Measurements from ENCODE around the gene SPINT4. TPM values are rescaled to one million over a fixed set of nuclear protein-coding genes. Genes with fewer than 3 reads are reported as not detected.
"Not testable (repeated sequence)": the region's sequence is repeated elsewhere in the genome, so short reads cannot be mapped to it uniquely, and the experiment has no call there.

The SPINT4 gene
- not detected for polyA plus RNA-seq (ENCODE audit: low read depth in 6 of 6)

DNA sequence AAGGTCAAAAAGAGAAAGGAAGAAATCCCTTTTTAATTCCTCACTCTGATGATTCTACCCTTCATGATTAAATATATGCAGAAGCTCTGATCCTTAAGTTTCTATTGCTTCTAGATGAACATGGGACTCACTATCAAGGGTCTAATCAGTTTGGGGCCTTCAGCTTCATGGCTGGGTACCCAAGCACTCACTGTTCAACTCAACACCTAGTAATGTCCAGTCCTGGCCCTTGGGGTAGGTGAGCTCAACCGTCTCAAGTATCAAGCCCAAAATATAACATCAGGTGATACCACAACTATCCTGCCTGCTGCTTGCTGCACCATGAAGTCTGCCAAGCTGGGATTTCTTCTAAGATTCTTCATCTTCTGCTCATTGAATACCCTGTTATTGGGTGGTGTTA lies at the start of gene SPINT4:
Gene SPINT4 (plus strand): TSS at position 301 of the 400 bp plus-strand sequence. CDS start 21 bp downstream, at position 322.
- peaks cover 7 to 14% (median 9%) of the 10 kb centered on the region in 3 donors for H3K4me1 Mint-ChIP-seq
- peaks cover 2 to 8% of the 10 kb centered on the region in 2 donors for H3K36me3 Mint-ChIP-seq
- ATAC-seq (ENCODE audit: low read depth in 2 of 2) = no peak
- no peak for DNase-seq
- peaks cover 21 to 38% (median 25%) of the 10 kb centered on the region in 3 donors for H3K27me3 Mint-ChIP-seq
- no peak within 1 kb of the TSS for H3K4me3 Mint-ChIP-seq
- peaks cover 6 to 19% (median 8%) of the 10 kb centered on the region in 7 donors for H3K9me3 Mint-ChIP-seq
- H3K27ac Mint-ChIP-seq = no peak within 1 kb of the TSS

DNA sequence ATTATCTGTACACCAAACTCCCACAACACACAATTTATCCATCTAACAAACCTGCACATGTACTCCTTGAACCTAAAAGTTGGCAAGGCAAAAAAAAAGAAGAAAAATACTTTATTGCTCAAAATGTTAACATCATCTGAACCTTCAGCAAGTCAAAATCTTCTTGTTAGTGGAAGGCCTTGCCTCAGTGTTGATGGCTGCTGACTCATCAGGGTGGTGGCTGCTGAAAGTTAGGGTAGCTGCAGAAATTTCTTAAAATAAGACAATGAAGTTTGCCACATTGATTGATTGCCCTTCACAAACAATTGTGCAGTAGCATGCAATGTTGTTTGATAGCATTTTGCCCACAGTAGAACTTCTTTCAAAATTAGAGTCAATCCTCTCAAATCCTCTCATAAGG lies 49.4 kb upstream of the SPINT4 start:
- H3K27me3 Mint-ChIP-seq = peaks cover 31 to 48% (median 35%) of the 10 kb centered on the region in 3 donors
- DNase-seq (no peak), ATAC-seq (ENCODE audit: low read depth in 2 of 2) (no peak)
- peaks cover 7 to 34% (median 17%) of the 10 kb centered on the region in 7 donors for H3K9me3 Mint-ChIP-seq
- peaks cover 5 to 6% of the 10 kb centered on the region in 2 donors for H3K36me3 Mint-ChIP-seq
- H3K4me1 Mint-ChIP-seq = no peaks in the 10 kb centered on the region
- no peak overlapping the region for H3K27ac Mint-ChIP-seq
- no peak overlapping the region for H3K4me3 Mint-ChIP-seq

DNA sequence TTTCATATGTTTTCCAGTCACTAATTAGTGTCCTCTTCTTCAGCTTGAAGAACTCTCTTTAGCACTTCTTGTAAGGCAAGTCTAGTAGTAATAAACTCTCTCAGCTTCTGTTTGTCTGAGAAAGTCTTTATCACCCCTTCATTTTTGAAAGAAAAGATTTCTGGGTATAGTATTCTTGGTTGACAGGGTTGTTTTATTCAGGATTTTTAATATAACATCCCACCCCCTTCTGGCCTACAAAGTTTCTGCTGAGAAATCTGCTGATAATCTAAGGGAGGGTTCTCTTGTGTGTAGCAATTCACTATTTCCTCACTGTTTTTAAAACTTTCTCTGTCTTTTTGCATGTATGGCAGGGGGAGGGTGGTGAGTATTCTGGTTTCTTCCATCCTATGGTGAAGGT lies 42.5 kb upstream of the SPINT4 start:
- ATAC-seq (ENCODE audit: low read depth in 2 of 2) (no peak), DNase-seq (no peak)
- Mint-ChIP-seq H3K4me1 (no peaks in the 10 kb centered on the region), H3K36me3 (peaks cover 9 to 21% of the 10 kb centered on the region in 2 donors), H3K27ac (no peak overlapping the region), H3K27me3 (peaks cover 15 to 54% (median 32%) of the 10 kb centered on the region in 3 donors), H3K9me3 (peaks cover 12 to 55% (median 40%) of the 10 kb centered on the region in 7 donors), H3K4me3 (no peak overlapping the region)

DNA sequence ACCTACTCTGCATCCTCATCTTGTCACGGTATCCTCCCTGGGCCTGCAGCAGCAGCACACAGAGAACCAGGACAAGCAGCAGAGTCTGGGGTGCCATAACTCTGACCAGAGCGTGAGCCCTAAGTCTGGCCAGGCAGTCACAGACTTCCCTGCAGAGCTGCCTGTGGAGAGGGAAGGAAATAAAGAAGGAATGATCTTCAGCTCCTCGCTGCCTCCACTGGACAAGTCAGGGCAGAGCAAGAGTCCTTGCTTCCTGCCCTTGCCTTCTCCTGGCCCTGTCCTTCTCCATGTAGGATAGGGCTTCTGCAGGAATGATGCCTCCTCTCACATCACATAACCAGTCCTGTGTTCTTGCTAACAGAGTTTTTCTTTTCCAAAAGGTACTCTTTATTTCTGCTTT lies 36.3 kb upstream of the SPINT4 start:
- Mint-ChIP-seq H3K4me3 (no peak overlapping the region), H3K27ac (no peak overlapping the region), H3K36me3 (no peaks in the 10 kb centered on the region), H3K9me3 (peaks cover 0 to 15% (median 0%) of the 10 kb centered on the region in 7 donors), H3K27me3 (peaks cover 14 to 45% (median 19%) of the 10 kb centered on the region in 3 donors), H3K4me1 (no peaks in the 10 kb centered on the region)
- no peak for DNase-seq
- no peak for ATAC-seq (ENCODE audit: low read depth in 2 of 2)

DNA sequence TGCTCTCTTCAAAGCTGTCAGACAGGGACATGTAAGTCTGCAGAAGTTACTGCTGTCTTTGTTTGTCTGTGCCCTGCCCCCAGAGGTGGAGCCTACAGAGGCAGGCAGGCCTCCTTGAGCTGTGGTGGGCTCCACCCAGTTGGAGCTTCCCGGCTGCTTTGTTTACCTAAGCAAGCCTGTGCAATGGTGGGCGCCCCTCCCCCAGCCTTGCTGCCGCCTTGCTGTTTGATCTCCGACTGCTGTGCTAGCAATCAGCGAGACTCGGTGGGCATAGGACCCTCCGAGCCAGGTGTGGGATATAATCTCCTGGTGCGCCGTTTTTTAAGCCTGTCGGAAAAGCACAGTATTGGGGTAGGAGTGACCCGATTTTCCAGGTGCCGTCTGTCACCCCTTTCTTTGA lies 28.8 kb upstream of the SPINT4 start:
- not testable (repeated sequence) for H3K27ac Mint-ChIP-seq; H3K36me3 Mint-ChIP-seq; H3K4me3 Mint-ChIP-seq; DNase-seq; H3K4me1 Mint-ChIP-seq; H3K9me3 Mint-ChIP-seq; ATAC-seq (ENCODE audit: low read depth in 2 of 2)
- H3K27me3 Mint-ChIP-seq = peaks cover 0 to 42% (median 22%) of the 10 kb centered on the region in 3 donors

DNA sequence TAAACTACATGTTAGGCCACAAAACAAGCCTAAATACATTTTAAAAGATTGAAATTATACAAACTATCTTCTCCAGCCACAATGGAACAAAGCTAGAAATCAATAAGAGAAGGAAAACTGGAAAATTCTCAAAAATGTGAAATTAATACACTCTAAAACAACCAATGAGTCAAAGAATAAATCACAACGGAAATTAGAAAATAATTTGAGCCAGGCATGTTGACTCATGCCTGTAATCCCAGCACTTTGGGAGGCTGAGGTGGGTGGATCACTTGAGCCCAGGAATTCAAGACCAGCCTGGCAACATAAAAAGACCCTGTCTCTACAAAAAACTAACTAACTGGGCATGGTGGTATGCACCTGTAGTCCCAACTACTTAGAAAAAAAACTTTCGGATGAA lies 26.7 kb upstream of the SPINT4 start:
- no peak for ATAC-seq (ENCODE audit: low read depth in 2 of 2)
- no peak overlapping the region for H3K4me3 Mint-ChIP-seq
- H3K36me3 Mint-ChIP-seq = no peaks in the 10 kb centered on the region
- no peak overlapping the region for H3K27ac Mint-ChIP-seq
- peaks cover under 1 to 9% (median under 1%) of the 10 kb centered on the region in 3 donors for H3K4me1 Mint-ChIP-seq
- H3K9me3 Mint-ChIP-seq = peaks cover 0 to 6% (median 0%) of the 10 kb centered on the region in 7 donors
- H3K27me3 Mint-ChIP-seq = peaks cover 0 to 40% (median 22%) of the 10 kb centered on the region in 3 donors
- DNase-seq = no peak

DNA sequence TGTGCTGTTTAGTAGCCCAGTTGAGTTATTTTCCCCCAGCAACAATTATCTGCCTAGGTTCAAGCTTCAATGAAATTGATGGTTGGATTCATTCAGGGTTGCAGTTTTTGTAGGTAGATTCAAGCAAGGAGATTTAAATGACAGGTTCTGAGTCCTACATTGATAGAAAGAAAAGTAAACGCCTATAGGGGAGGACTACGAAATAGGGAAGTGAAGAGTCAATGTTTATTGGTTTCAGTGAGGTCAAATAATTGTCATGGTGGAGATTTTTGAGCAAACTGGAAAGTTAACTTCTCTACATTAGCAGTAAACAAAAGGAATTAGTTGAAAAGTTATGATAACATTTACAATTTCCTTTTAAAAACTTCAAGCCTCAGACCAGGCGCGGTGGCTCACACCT lies 21.0 kb upstream of the SPINT4 start:
- Mint-ChIP-seq H3K27ac (peak overlapping the region; percentile 3 to 71 (median 47)), H3K9me3 (peaks cover 0 to 2% (median 0%) of the 10 kb centered on the region in 7 donors), H3K4me1 (peaks cover 9 to 26% (median 13%) of the 10 kb centered on the region in 3 donors), H3K36me3 (no peaks in the 10 kb centered on the region), H3K27me3 (peaks cover 8 to 19% (median 17%) of the 10 kb centered on the region in 3 donors), H3K4me3 (peak overlapping the region in 3 of 8 donors; percentile 6 to 43 (median 37))
- DNase-seq (no peak), ATAC-seq (ENCODE audit: low read depth in 2 of 2) (peak in 1 of 2 donors; percentile 53)

DNA sequence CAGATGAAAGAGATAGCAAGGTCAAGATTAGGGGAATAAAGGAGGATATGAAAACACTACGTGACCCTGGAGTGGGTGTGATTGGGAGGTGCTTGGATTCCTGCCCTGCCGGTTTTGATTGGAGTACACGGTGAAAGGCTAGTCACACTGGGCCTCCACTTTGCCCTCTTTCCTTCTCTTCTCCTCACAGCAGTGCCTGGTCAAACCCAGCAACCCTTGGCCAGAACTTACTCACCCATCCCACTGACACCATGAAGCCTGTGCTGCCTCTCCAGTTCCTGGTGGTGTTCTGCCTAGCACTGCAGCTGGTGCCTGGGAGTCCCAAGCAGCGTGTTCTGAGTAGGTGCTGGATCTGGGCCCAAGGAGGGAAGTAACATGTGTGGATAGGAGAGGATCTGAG lies 20.3 kb upstream of the SPINT4 start, which contains the start of gene WFDC13:
Gene WFDC13 (plus strand): TSS at position 166 of the 400 bp plus-strand sequence. CDS start 86 bp downstream, at position 252.
- Mint-ChIP-seq H3K9me3 (no peaks in the 10 kb centered on the region), H3K4me3 (peak within 1 kb of the TSS in 4 of 8 donors; percentile 6 to 43 (median 32))
- no peak for DNase-seq

DNA sequence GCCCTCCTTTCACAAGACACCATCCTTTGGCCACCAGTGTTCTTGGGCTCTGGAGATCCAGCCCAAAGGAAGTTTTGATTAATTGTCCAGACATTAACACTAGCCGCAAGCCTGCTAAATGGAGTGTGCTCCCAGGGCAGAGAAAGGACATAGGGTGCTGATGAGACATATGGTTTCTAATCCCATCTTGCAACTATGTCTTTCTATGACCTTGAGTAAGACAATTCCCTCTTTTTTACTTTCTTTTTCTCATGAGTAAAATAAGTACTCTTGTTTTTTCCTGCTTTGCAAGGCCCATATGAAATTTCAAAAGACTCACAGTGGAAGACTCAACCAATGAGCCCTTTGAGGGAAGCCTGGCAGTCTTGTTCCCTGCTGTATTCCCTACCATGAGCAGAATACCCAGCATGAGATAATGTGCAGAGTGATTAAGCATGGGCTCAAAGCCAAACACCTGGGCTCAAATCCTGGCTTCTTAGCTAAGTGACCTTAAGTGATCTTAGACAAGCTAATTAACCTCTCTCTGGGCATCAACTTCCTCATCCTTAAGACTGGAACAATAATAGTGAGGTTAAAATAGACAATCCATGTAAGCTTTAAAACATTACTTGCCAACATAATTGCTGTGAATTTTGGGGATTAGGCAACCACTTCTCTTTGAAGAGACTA lies 17.0 kb upstream of the SPINT4 start, which contains the start of gene WFDC10B:
Gene WFDC10B (minus strand): TSS at position 51 of the 669 bp plus-strand sequence. CDS start 19,027 bp downstream, outside the sequence.
- DNase-seq = no peak
- no peak for ATAC-seq (ENCODE audit: low read depth in 2 of 2)
- Mint-ChIP-seq H3K9me3 (no peaks in the 10 kb centered on the region), H3K4me1 (peaks cover 9 to 19% (median 13%) of the 10 kb centered on the region in 3 donors), H3K27ac (peak within 1 kb of the TSS in 1 of 6 donors; percentile 39), H3K27me3 (peaks cover 8 to 32% (median 31%) of the 10 kb centered on the region in 3 donors), H3K4me3 (peak within 1 kb of the TSS in 2 of 8 donors; percentile 68 to 75), H3K36me3 (no peaks in the 10 kb centered on the region)

More for the DNA sequence above, 20.3 kb upstream of the SPINT4 start, which contains the start of gene WFDC13:
- H3K27ac Mint-ChIP-seq = peak within 1 kb of the TSS; percentile 29 to 85 (median 66)
- H3K27me3 Mint-ChIP-seq = peaks cover 8 to 18% (median 15%) of the 10 kb centered on the region in 3 donors
- H3K36me3 Mint-ChIP-seq = no peaks in the 10 kb centered on the region
- ATAC-seq (ENCODE audit: low read depth in 2 of 2) = no peak
- H3K4me1 Mint-ChIP-seq = peaks cover 9 to 26% (median 13%) of the 10 kb centered on the region in 3 donors

DNA sequence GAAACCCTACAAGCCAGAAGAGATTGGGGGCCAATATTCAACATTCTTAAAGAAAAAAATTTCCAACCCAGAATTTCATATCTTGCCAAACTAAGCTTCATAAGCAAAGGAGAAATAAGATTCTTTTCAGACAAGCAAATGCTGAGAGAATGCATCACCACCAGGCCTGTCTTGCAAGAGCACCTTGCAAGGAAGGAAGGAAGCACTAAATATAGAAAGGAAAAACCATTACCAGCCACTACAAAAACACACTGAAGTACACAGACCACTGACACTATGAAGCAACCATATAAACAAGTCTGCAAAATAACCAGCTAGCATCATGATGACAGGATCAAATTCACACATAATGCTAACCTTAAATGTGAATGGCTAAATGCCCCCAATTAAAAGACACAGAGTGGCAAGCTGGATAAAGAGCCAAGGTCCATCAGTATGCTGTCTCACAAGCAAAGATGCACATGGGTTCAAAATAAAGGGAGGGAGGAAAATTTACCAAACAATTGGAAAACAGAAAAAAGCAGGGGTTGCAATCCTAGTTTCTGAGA lies 5.9 kb upstream of the SPINT4 start:
- not testable (repeated sequence) for H3K27me3 Mint-ChIP-seq, DNase-seq
- peaks cover 36 to 50% (median 43%) of the 10 kb centered on the region in 3 donors for H3K4me1 Mint-ChIP-seq
- peaks cover 8 to 33% (median 16%) of the 10 kb centered on the region in 7 donors for H3K9me3 Mint-ChIP-seq
- peak overlapping the region; percentile 6 to 80 (median 49) for H3K4me3 Mint-ChIP-seq
- ATAC-seq (ENCODE audit: low read depth in 2 of 2) = peak in 1 of 2 donors; percentile 28
- H3K27ac Mint-ChIP-seq = peak overlapping the region; percentile 52 to 97 (median 88)
- H3K36me3 Mint-ChIP-seq = peaks cover 5 to 19% of the 10 kb centered on the region in 2 donors

DNA sequence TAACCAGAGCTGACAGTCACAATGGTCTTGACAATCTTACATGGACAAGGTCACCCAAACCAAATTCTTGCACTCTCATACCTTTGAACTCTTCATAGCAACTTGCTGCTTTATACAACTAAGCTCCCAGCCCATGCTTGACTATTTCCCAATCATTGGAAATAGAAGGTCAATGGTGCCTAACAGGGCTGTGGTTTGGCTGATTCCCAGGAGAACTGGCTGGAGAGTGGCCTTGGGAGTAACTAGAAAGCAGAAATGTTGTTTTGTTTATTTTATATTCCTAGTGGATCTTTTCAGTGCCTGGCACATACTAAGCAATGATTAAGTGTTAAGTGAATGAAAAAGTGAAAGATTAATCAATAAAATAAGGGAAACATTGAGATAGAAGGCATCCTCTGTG lies 3.0 kb downstream of the SPINT4 start:
- H3K27me3 Mint-ChIP-seq = peaks cover 26 to 42% (median 31%) of the 10 kb centered on the region in 3 donors
- H3K36me3 Mint-ChIP-seq = no peaks in the 10 kb centered on the region
- DNase-seq (no peak), ATAC-seq (ENCODE audit: low read depth in 2 of 2) (no peak)
- no peaks in the 10 kb centered on the region for H3K4me1 Mint-ChIP-seq
- peaks cover 0 to 5% (median 0%) of the 10 kb centered on the region in 7 donors for H3K9me3 Mint-ChIP-seq
- no peak overlapping the region for H3K4me3 Mint-ChIP-seq
- no peak overlapping the region for H3K27ac Mint-ChIP-seq

DNA sequence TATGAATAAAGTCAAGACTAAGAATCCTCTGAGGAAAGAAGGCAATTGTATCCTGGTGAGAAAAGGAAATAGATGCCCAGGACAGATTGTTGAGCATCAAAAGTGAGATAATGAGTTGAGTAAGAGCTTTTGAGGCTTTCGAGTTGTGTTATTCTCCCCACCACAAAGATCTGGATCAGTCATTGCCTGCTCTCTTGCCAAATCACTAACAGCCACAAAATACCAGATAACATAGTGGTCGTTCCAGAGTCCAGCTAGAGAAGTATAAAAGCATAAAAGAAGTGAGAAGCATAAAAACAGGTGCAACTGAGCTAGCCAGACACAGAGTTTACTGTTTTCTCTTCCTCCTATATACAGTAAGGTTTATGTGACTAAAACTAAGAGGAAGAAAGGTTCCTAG lies 4.9 kb downstream of the SPINT4 start:
- no peak for DNase-seq
- Mint-ChIP-seq H3K4me3 (no peak overlapping the region), H3K36me3 (peaks cover 4 to 11% of the 10 kb centered on the region in 2 donors), H3K27me3 (peaks cover 34 to 52% (median 35%) of the 10 kb centered on the region in 3 donors), H3K9me3 (peaks cover 5 to 22% (median 13%) of the 10 kb centered on the region in 7 donors), H3K27ac (no peak overlapping the region), H3K4me1 (no peaks in the 10 kb centered on the region)
- ATAC-seq (ENCODE audit: low read depth in 2 of 2) = no peak

DNA sequence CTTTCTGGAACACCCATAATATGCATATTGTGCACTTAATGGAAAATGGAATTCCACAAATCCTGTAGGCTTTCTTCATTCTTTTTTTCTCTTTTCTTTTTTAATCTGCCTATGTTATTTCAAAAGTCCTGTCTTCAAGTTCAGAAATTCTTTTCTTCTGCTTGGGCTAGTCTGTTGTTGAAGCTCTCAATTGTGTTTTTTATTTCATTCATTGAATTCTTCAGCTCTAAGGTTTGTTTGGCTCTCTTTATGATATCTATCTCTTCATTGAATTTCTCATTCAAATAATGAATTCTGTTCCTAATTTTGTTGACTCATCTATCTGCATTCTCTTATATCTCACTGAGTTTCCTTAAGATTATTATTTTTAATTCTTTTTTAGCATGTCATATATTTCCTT lies 10.1 kb downstream of the SPINT4 start:
- H3K4me1 Mint-ChIP-seq = no peaks in the 10 kb centered on the region
- H3K9me3 Mint-ChIP-seq = peaks cover 11 to 48% (median 31%) of the 10 kb centered on the region in 7 donors
- no peak for DNase-seq
- H3K27me3 Mint-ChIP-seq = peaks cover 18 to 31% (median 20%) of the 10 kb centered on the region in 3 donors
- H3K36me3 Mint-ChIP-seq = peaks cover 12 to 17% of the 10 kb centered on the region in 2 donors
- peak overlapping the region in 1 of 6 donors; percentile 26 for H3K27ac Mint-ChIP-seq
- H3K4me3 Mint-ChIP-seq = no peak overlapping the region
- ATAC-seq (ENCODE audit: low read depth in 2 of 2) = no peak
